ENCODE results near the gene CFAP251. TPM values are rescaled to one million over a fixed set of nuclear protein-coding genes. Genes with fewer than 3 reads are reported as not detected.
A peak's percentile ranks its signal among the peaks of the same experiment; 100 is the strongest.

CFAP251 gene
- total and polyA plus RNA-seq, 2 of the 13 experiments (the other 11 are each of a cell fraction or from before 2014, with no cell fraction given), result 0.30 to 0.42 TPM

DNA sequence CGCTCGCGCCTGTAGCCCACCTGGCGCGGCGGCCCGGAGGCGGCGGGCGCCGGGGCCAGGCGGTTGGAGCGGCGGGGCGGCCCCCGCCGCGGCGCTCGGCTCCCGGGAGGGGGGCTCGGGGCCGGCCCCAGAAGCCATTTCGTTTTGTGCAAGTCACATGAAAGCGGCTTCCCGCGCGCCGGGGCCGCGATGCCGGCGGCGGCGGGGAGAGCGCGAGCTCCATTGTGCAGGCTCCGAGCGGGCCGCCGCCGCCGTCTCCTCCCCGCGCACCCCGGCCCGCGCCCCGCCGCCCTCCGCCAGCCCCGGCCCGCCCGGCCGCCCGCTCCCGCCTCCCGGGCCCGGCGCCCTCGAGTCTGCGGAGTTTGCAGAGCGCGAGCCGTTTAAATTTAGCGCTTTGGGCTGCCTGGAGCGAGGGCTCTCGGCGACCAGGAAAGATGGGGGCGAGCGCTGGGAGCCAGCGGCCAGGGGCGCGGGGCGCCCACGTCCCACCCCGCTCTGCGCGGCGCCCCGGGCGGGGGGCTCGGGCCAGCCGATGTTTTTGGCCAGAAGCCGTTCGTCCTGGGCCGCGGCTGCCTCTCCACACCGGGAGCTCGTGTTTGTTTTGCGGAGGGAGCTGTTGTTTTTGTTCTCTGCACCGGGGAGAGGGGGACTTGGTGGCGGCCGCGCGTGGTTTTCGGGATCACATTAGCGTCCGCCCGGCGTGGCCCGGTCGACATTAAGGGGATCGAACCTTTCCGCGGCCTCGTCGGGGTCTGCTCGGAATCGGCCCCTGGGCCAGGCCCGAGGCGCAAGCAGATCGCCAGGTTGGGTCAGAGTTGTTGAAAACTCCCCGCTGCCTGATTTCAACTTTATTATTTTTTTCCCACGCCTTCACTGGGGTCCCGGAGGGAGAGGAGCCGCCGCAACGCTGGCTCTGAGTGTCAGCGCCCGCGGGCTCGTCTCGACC lies 104.3 kb downstream of the CFAP251 start (continued):
- TF ChIP-seq, protein P1, sequence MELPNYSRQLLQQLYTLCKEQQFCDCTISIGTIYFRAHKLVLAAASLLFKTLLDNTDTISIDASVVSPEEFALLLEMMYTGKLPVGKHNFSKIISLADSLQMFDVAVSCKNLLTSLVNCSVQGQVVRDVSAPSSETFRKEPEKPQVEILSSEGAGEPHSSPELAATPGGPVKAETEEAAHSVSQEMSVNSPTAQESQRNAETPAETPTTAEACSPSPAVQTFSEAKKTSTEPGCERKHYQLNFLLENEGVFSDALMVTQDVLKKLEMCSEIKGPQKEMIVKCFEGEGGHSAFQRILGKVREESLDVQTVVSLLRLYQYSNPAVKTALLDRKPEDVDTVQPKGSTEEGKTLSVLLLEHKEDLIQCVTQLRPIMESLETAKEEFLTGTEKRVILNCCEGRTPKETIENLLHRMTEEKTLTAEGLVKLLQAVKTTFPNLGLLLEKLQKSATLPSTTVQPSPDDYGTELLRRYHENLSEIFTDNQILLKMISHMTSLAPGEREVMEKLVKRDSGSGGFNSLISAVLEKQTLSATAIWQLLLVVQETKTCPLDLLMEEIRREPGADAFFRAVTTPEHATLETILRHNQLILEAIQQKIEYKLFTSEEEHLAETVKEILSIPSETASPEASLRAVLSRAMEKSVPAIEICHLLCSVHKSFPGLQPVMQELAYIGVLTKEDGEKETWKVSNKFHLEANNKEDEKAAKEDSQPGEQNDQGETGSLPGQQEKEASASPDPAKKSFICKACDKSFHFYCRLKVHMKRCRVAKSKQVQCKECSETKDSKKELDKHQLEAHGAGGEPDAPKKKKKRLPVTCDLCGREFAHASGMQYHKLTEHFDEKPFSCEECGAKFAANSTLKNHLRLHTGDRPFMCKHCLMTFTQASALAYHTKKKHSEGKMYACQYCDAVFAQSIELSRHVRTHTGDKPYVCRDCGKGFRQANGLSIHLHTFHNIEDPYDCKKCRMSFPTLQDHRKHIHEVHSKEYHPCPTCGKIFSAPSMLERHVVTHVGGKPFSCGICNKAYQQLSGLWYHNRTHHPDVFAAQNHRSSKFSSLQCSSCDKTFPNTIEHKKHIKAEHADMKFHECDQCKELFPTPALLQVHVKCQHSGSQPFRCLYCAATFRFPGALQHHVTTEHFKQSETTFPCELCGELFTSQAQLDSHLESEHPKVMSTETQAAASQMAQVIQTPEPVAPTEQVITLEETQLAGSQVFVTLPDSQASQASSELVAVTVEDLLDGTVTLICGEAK (IDR thresholded peaks at IDR 0.05), result no peak
- TF ChIP-seq, protein P1 (CRISPR knock-in tag; IDR thresholded peaks at IDR 0.05), result peak; percentile 51; the same call in 1 of the 2 replicates
- TF ChIP-seq EEA1 (CRISPR knock-in tag; IDR thresholded peaks at IDR 0.05; ENCODE audit: borderline replicate concordance) (0 out of 2 replicates have a peak, but pooled peaks have one; percentile 20), RBM22 (optimal IDR thresholded peaks at IDR 0.05; ENCODE audit: low read length) (no peak), IRX3 (CRISPR knock-in tag; IDR thresholded peaks at IDR 0.05; ENCODE audit: borderline replicate concordance, low read depth) (0 out of 2 replicates have a peak, but pooled peaks have one; percentile 28), ZNF678 (CRISPR knock-in tag; IDR thresholded peaks at IDR 0.05) (0 out of 2 replicates have a peak, but pooled peaks have one; percentile 52), ARNTL (CRISPR knock-in tag; IDR thresholded peaks at IDR 0.05) (no peak), ZSCAN31 (CRISPR knock-in tag; IDR thresholded peaks at IDR 0.05; ENCODE audit: low read depth) (no peak), ZNF703 (CRISPR knock-in tag; IDR thresholded peaks at IDR 0.05; ENCODE audit: borderline replicate concordance) (no peak), ZNF331 (CRISPR knock-in tag; IDR thresholded peaks at IDR 0.05) (no peak)
- TF ChIP-seq, protein P2, sequence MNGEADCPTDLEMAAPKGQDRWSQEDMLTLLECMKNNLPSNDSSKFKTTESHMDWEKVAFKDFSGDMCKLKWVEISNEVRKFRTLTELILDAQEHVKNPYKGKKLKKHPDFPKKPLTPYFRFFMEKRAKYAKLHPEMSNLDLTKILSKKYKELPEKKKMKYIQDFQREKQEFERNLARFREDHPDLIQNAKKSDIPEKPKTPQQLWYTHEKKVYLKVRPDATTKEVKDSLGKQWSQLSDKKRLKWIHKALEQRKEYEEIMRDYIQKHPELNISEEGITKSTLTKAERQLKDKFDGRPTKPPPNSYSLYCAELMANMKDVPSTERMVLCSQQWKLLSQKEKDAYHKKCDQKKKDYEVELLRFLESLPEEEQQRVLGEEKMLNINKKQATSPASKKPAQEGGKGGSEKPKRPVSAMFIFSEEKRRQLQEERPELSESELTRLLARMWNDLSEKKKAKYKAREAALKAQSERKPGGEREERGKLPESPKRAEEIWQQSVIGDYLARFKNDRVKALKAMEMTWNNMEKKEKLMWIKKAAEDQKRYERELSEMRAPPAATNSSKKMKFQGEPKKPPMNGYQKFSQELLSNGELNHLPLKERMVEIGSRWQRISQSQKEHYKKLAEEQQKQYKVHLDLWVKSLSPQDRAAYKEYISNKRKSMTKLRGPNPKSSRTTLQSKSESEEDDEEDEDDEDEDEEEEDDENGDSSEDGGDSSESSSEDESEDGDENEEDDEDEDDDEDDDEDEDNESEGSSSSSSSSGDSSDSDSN (CRISPR knock-in tag; IDR thresholded peaks at IDR 0.05), result peak; percentile 49; the same call in 1 of the 2 replicates
- TF ChIP-seq, protein P3, sequence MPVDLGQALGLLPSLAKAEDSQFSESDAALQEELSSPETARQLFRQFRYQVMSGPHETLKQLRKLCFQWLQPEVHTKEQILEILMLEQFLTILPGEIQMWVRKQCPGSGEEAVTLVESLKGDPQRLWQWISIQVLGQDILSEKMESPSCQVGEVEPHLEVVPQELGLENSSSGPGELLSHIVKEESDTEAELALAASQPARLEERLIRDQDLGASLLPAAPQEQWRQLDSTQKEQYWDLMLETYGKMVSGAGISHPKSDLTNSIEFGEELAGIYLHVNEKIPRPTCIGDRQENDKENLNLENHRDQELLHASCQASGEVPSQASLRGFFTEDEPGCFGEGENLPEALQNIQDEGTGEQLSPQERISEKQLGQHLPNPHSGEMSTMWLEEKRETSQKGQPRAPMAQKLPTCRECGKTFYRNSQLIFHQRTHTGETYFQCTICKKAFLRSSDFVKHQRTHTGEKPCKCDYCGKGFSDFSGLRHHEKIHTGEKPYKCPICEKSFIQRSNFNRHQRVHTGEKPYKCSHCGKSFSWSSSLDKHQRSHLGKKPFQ (CRISPR knock-in tag; IDR thresholded peaks at IDR 0.05; ENCODE audit: insufficient replicate concordance), result no peak
- TF ChIP-seq, protein P4, sequence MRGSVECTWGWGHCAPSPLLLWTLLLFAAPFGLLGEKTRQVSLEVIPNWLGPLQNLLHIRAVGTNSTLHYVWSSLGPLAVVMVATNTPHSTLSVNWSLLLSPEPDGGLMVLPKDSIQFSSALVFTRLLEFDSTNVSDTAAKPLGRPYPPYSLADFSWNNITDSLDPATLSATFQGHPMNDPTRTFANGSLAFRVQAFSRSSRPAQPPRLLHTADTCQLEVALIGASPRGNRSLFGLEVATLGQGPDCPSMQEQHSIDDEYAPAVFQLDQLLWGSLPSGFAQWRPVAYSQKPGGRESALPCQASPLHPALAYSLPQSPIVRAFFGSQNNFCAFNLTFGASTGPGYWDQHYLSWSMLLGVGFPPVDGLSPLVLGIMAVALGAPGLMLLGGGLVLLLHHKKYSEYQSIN (CRISPR knock-in tag; IDR thresholded peaks at IDR 0.05; ENCODE audit: borderline replicate concordance), result no peak
